ENCODE data around the gene NUDT3. TPM values are rescaled to one million over a fixed set of nuclear protein-coding genes. Genes with fewer than 3 reads are reported as not detected.

Gene NUDT3
- 10.6 and 15.1 TPM in 2 replicates for total RNA-seq

GRCh38 chr6:34392497-34393190, at the start of gene NUDT3:
Gene NUDT3, minus strand, starts transcription at chr6:34392669. Its CDS starts 307 bp downstream, at chr6:34392362.

GRCh38 chr6:34425498-34426410, 33.3 kb upstream of the NUDT3 start, which contains the start of gene RPS10:
Gene RPS10, minus strand, starts transcription at chr6:34426069. Its CDS starts 848 bp downstream, at chr6:34425221.

GRCh38 chr6:34248727-34249468, 143.6 kb downstream of the NUDT3 start, which contains the start of gene SMIM29:
Gene SMIM29, minus strand, starts transcription at chr6:34249006. Its CDS starts 1,215 bp downstream, at chr6:34247791.

GRCh38 chr6:34236443-34237315, 155.8 kb downstream of the NUDT3 start, which contains the start of gene HMGA1:
Gene HMGA1, plus strand, starts transcription at chr6:34236873. Its CDS starts 3,908 bp downstream, at chr6:34240781.

Other genes with a start within 250 kb of the NUDT3 start
- gene GRM4, start 246.6 kb downstream of the NUDT3 start, total RNA-seq, result under 0.01 TPM in 1 of 2 replicates, not detected in the other
- 41.3 and 113 TPM in 2 replicates for gene HMGA1, start 155.8 kb downstream of the NUDT3 start, total RNA-seq
- gene SMIM29, start 143.7 kb downstream of the NUDT3 start, total RNA-seq, result 16.7 and 23.0 TPM in 2 replicates
- 2,222 and 2,837 TPM in 2 replicates for gene RPS10, start 33.4 kb upstream of the NUDT3 start, total RNA-seq
- not detected in 2 replicates for gene PACSIN1, start 73.4 kb upstream of the NUDT3 start, total RNA-seq
- not detected in 2 replicates for gene SPDEF, start 163.7 kb upstream of the NUDT3 start, total RNA-seq

Data from bronchial smooth muscle cell (primary cell).